Endodermal cell (in vitro differentiated cells): ENCODE measurements around the gene MRPS15. TPM values are rescaled to one million over a fixed set of nuclear protein-coding genes. Genes with fewer than 3 reads are reported as not detected.

Experiments used
- DNase-seq: peaks from one replicate; pipeline ENCODE4 v3.0.0-alpha.2; 2017
- H3K27ac ChIP-seq: 2 replicates; pipeline ENCODE4 v1.5.1; 2013; ENCODE audit warnings: mild to moderate bottlenecking, low read depth, low read length, moderate library complexity
- H3K27me3 ChIP-seq: 2 replicates; pipeline ENCODE4 v1.6.1; 2013; ENCODE audit warnings: mild to moderate bottlenecking, low read length, moderate library complexity; ENCODE audit not compliant: insufficient read depth, control insufficient read depth, poor library complexity, severe bottlenecking
- H3K36me3 ChIP-seq: 2 replicates; pipeline ENCODE4 v1.7.0; 2013; ENCODE audit warnings: mild to moderate bottlenecking, low read length, moderate library complexity; ENCODE audit not compliant: control insufficient read depth, insufficient read depth
- H3K4me1 ChIP-seq: one replicate; pipeline ENCODE4 v1.7.0; 2013; ENCODE audit warnings: low read length; ENCODE audit not compliant: control insufficient read depth, insufficient read depth
- H3K4me3 ChIP-seq: 2 replicates; pipeline ENCODE4 v1.5.1; 2013; ENCODE audit warnings: mild to moderate bottlenecking, low read length, moderate library complexity
- H3K9ac ChIP-seq: 2 replicates; pipeline ENCODE4 v1.6.1; 2013; ENCODE audit warnings: mild to moderate bottlenecking, low read length, moderate library complexity; ENCODE audit not compliant: poor library complexity, severe bottlenecking; ENCODE audit errors: extremely low read depth
- H3K9me3 ChIP-seq: 2 replicates; pipeline ENCODE4 v1.6.1; 2013; ENCODE audit warnings: mild to moderate bottlenecking, low read length, moderate library complexity; ENCODE audit not compliant: control insufficient read depth
- H3K27ac Mint-ChIP-seq: 2 replicates; pipeline ENCODE4 v1.8.0; 2020; ENCODE audit warnings: mixed read lengths
- H3K27me3 Mint-ChIP-seq: 2 replicates; pipeline ENCODE4 v1.8.0; 2021; ENCODE audit warnings: mild to moderate bottlenecking, mixed read lengths; ENCODE audit not compliant: insufficient read depth
- H3K36me3 Mint-ChIP-seq: 2 replicates; pipeline ENCODE4 v1.8.0; 2020; ENCODE audit warnings: low read depth, mixed read lengths
- H3K4me1 Mint-ChIP-seq: 2 replicates; pipeline ENCODE4 v1.8.0; 2020; ENCODE audit warnings: mixed read lengths
- H3K4me3 Mint-ChIP-seq: 2 replicates; pipeline ENCODE4 v1.8.0; 2020; ENCODE audit warnings: mild to moderate bottlenecking, moderate library complexity, mixed read lengths
- H3K9me3 Mint-ChIP-seq: 2 replicates; pipeline ENCODE4 v1.8.0; 2020; ENCODE audit warnings: mild to moderate bottlenecking, mixed read lengths
- WGBS, 2 experiments: methylation state at CpG; one replicate each; pipeline versions ENCODE4 v1.1.5 to v1.1.7; 2013; ENCODE audit warnings: missing lambda C conversion rate in 2 of 2, mixed read lengths in 1 of 2; ENCODE audit not compliant: insufficient coverage in 1 of 2, insufficient read length in 1 of 2; 5-methylcytosine and 5-hydroxymethylcytosine counted together
- total RNA-seq, 2 donors: library from RNA; stranded (reverse); fragmentation: NEBNext Ultra II Directional in 1 of 2; extraction: Animal tissue kit (Norgen Biotek cat#: 25700) in 1 of 2; gene quantifications; 2 replicates in 1 of 2; 3 replicates in 1 of 2; pipeline ENCODE4 v1.2.1, GENCODE V29; 2021
- TF ChIP-seq, protein P1 (sequence below): fragments of 200-600 bp; sonication (generic); conservative IDR thresholded peaks from 2 replicates; pipeline ENCODE4 v1.5.0; 2021; ENCODE audit warnings: antibody characterized with exemption, mild to moderate bottlenecking

MRPS15 gene
- total RNA-seq, 2 donors from 2014 or later, result 107 to 111 TPM

DNA sequence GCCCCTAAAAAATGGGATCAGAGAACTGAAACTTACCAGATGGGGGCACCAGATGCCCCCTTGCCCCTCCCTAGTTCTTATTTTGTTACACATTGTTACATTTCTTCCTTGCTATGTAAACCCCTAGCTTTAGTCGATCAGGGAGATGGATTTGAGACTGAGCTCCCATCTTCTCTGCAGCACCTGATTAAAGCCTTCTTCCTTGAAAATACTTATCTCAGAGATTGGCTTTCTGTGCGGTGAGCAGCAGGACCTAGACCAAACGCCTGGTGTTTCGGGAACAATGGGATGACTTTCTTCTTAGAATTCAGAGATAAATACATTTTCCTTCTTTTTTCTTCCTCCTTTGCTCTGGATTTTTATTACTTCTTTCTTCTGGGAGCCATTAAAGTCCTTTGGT, 49.8 kb downstream of the MRPS15 start:
- no peak for DNase-seq
- H3K36me3 Mint-ChIP-seq, result peaks cover 33% of the 10 kb centered on the region
- Histone ChIP-seq H3K9me3 (peaks cover 14% of the 10 kb centered on the region), H3K27ac (no peak overlapping the region), H3K4me1 (no peaks in the 10 kb centered on the region), H3K4me3 (no peak overlapping the region), H3K9ac (no peak overlapping the region), H3K27me3 (no peaks in the 10 kb centered on the region), H3K36me3 (no peaks in the 10 kb centered on the region)
- TF ChIP-seq, protein P1, sequence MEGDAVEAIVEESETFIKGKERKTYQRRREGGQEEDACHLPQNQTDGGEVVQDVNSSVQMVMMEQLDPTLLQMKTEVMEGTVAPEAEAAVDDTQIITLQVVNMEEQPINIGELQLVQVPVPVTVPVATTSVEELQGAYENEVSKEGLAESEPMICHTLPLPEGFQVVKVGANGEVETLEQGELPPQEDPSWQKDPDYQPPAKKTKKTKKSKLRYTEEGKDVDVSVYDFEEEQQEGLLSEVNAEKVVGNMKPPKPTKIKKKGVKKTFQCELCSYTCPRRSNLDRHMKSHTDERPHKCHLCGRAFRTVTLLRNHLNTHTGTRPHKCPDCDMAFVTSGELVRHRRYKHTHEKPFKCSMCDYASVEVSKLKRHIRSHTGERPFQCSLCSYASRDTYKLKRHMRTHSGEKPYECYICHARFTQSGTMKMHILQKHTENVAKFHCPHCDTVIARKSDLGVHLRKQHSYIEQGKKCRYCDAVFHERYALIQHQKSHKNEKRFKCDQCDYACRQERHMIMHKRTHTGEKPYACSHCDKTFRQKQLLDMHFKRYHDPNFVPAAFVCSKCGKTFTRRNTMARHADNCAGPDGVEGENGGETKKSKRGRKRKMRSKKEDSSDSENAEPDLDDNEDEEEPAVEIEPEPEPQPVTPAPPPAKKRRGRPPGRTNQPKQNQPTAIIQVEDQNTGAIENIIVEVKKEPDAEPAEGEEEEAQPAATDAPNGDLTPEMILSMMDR, result no peak
- peaks cover 13% of the 10 kb centered on the region for H3K9me3 Mint-ChIP-seq
- peaks cover 3% of the 10 kb centered on the region for H3K4me1 Mint-ChIP-seq
- H3K27me3 Mint-ChIP-seq, result no peaks in the 10 kb centered on the region
- H3K4me3 Mint-ChIP-seq, result no peak overlapping the region
- H3K27ac Mint-ChIP-seq, result no peak overlapping the region
- 96 to 100% methylated on average over 3 to 4 of the region's 4 CpGs for WGBS, 2 experiments

DNA sequence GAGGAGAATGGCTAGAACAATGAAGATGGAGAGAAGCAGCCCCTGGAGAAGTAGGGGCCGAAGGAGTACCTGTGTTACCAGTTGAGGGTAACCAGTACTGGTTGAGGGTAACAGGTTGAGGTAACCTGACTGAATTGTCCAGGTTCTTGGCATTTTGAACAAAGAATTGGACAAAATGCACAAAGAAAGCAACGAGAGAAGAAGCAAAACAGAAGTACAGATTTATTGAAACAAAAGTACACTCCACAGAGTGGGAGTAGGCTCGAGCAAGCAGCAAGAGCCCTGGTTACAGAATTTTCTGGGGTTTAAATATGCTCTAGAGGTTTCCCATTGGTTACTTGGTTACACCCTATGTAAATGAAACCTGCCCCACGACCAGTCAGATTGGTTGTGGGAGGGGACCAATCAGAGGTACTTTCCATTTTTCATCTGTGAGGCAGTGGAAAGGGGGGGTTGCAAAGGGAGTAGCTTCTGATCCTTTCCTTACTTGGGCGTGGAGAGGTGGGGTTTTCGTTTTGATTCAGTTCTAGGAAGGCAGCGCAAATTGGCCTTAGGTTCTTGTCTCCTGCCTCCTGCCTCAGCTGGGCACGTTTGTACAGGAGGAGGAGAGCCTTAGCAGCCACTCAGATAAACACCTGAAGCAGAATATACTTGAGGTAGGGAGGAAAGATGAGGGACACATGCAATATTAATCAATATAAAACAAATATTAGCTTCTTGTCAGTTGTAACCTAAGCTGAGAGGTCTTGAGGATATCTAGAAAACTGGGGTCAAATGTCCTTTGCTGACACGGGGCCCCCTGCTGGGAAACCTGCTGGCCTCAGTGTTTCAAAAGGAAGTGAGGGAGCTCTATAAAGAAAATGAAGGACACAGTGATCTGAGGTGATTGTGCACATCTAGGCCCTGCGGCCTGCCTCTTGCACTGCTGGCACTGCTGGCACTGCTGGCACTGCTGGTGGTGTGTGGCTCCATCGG, 52.2 kb downstream of the MRPS15 start:
- Mint-ChIP-seq H3K27me3 (no peaks in the 10 kb centered on the region), H3K4me3 (no peak overlapping the region), H3K9me3 (peaks cover 13% of the 10 kb centered on the region), H3K36me3 (peaks cover 38% of the 10 kb centered on the region), H3K4me1 (peaks cover 3% of the 10 kb centered on the region), H3K27ac (no peak overlapping the region)
- H3K27ac ChIP-seq, result no peak overlapping the region
- no peaks in the 10 kb centered on the region for H3K27me3 ChIP-seq
- no peaks in the 10 kb centered on the region for H3K4me1 ChIP-seq
- H3K4me3 ChIP-seq, result no peak overlapping the region
- WGBS, 2 experiments, result 88 to 90% methylated on average over 7 to 10 of the region's 11 CpGs
- TF ChIP-seq, protein P1, result no peak
- no peak overlapping the region for H3K9ac ChIP-seq
- DNase-seq, result peak; percentile 66
- H3K9me3 ChIP-seq, result peaks cover 14% of the 10 kb centered on the region
- H3K36me3 ChIP-seq, result no peaks in the 10 kb centered on the region

- 86 to 100% methylated on average over 2 of the region's 2 CpGs for WGBS, 2 experiments
- Histone ChIP-seq H3K4me1 (no peaks in the 10 kb centered on the region), H3K27me3 (no peaks in the 10 kb centered on the region), H3K27ac (no peak overlapping the region), H3K9ac (no peak overlapping the region), H3K36me3 (no peaks in the 10 kb centered on the region), H3K4me3 (no peak overlapping the region), H3K9me3 (no peaks in the 10 kb centered on the region)
- H3K27me3 Mint-ChIP-seq, result no peaks in the 10 kb centered on the region
- TF ChIP-seq, protein P1, result no peak
- H3K4me3 Mint-ChIP-seq, result no peak overlapping the region
- peaks cover 29% of the 10 kb centered on the region for H3K36me3 Mint-ChIP-seq
- H3K9me3 Mint-ChIP-seq, result peaks cover 2% of the 10 kb centered on the region
- DNase-seq, result no peak
- no peak overlapping the region for H3K27ac Mint-ChIP-seq
- peaks cover 3% of the 10 kb centered on the region for H3K4me1 Mint-ChIP-seq
Observed at GRCh38 chr1:36408479-36408878, 55.7 kb downstream of the MRPS15 start.
